Measurements from ENCODE around the gene TMEM61. TPM values are rescaled to one million over a fixed set of nuclear protein-coding genes. Genes with fewer than 3 reads are reported as not detected.

The TMEM61 gene
- total RNA-seq, 4 donors from 2014 or later: not detected

DNA sequence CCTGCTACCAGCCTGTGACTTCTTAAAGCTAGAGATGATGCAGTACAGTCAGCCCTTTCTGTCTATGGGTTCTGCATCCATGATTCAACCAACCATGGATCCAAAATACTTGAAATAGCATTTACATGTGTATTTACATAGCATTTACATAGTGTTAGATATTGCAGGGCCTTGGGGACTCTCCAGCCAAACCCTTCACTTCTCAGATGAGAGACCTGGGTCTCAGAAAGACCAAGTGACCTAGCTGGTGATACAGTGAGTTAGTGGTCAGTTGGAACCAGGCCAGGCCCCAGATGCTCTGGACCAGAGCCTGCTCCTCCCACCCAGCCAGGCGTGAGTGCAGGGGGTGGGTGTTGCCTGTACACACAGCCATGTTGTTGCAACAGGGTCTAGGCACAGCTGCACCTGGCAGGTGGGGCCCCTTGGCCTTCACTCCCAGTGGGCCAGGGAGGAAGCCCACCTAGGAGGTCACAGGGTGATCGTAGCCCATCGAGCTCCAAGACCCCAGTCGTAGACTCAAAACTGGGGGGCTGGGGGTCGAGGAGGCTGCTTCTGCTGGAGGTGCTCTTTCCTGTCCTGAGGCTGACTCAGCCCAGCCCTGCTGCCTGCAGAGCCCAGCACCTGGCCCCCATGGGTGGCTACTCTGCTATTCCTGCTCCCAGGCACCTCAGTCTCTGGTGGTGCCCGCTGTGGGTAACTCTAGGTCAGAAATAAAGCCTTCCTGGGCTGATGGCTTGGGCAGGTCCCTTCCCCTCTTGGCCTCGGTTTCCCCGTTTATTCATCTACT, 7.7 kb downstream of the TMEM61 start:
- TF ChIP-seq, protein P1, sequence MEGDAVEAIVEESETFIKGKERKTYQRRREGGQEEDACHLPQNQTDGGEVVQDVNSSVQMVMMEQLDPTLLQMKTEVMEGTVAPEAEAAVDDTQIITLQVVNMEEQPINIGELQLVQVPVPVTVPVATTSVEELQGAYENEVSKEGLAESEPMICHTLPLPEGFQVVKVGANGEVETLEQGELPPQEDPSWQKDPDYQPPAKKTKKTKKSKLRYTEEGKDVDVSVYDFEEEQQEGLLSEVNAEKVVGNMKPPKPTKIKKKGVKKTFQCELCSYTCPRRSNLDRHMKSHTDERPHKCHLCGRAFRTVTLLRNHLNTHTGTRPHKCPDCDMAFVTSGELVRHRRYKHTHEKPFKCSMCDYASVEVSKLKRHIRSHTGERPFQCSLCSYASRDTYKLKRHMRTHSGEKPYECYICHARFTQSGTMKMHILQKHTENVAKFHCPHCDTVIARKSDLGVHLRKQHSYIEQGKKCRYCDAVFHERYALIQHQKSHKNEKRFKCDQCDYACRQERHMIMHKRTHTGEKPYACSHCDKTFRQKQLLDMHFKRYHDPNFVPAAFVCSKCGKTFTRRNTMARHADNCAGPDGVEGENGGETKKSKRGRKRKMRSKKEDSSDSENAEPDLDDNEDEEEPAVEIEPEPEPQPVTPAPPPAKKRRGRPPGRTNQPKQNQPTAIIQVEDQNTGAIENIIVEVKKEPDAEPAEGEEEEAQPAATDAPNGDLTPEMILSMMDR (IDR thresholded peaks at IDR 0.05; ENCODE audit: low read depth): no peak

DNA sequence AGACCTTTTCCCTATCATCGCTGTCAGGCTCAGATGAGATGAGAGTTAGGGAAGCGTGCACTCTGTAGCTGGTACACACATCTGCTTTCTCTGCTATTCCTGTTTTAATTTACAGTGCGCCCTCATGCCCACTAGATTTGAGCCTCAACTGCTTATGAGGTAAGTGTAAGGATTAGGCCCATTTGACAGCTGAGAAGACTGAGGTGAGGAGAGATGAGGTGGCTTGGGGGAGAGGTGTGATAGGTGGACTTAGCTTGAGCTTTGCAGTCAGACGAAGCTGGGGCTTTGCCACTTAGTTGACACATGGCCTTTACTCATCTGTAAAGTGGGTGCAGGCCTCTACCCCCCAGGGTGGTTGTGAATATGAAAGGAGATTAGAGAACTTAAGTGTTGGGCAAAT, 8.5 kb downstream of the TMEM61 start:
- TF ChIP-seq, protein P1 (IDR thresholded peaks at IDR 0.05; ENCODE audit: low read depth): no peak

GRCh38 chr1:54989473-54989872, 9.0 kb downstream of the TMEM61 start:
- TF ChIP-seq, protein P1 (IDR thresholded peaks at IDR 0.05; ENCODE audit: low read depth): no peak

DNA sequence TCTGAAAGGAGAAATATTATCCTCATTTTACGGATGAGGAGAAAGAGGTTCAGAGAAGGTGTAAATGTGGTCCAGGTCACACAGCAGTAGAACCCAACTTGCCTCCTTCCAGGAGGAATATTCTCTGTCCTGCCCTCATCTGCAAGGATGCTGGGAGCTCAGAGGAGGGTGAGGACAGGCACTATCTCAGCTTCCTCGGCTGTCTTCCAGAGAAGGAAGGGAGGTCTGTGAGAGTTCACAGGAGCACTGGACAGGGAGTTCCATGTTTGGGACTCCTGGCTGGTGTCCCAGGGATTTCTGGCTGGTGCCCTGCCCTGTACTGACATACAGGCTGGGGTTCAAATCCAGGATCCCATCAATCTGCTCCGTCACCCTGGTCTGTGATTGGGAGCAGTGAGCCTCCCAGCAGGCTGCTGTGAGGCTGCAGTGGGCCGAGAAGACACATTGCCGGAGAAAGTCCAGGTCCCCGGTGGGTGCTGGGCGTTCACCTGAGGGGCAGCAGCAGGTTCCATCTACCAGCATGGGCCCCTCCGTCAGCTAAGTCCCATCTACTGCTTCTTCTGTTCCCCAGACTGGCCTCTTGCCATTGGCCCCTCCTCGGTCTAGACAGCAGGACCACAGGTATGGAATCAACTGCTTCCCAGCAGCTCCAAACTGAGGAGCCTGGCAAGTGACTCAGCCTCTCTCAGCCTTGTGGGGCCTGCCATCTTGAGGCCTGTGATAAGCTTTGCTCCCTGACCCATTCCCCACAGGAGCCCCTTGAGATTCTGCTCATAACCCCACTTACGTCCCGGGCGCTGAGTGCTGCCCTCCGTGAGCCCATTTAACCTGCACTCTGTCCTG, 9.8 kb downstream of the TMEM61 start:
- TF ChIP-seq, protein P1 (IDR thresholded peaks at IDR 0.05; ENCODE audit: low read depth): no peak

GRCh38 chr1:54990916-54991315, 10.5 kb downstream of the TMEM61 start:
- TF ChIP-seq, protein P1 (IDR thresholded peaks at IDR 0.05; ENCODE audit: low read depth): no peak

GRCh38 chr1:54991939-54992338, 11.5 kb downstream of the TMEM61 start:
- TF ChIP-seq, protein P1 (IDR thresholded peaks at IDR 0.05; ENCODE audit: low read depth): no peak

- TF ChIP-seq, protein P1 (IDR thresholded peaks at IDR 0.05; ENCODE audit: low read depth): no peak
Observed at GRCh38 chr1:54993140-54993539, 12.7 kb downstream of the TMEM61 start.

Data from subcutaneous adipose tissue (tissue), 4 donors.